ENCODE results near the gene NET1.

The NET1 gene, protein sequence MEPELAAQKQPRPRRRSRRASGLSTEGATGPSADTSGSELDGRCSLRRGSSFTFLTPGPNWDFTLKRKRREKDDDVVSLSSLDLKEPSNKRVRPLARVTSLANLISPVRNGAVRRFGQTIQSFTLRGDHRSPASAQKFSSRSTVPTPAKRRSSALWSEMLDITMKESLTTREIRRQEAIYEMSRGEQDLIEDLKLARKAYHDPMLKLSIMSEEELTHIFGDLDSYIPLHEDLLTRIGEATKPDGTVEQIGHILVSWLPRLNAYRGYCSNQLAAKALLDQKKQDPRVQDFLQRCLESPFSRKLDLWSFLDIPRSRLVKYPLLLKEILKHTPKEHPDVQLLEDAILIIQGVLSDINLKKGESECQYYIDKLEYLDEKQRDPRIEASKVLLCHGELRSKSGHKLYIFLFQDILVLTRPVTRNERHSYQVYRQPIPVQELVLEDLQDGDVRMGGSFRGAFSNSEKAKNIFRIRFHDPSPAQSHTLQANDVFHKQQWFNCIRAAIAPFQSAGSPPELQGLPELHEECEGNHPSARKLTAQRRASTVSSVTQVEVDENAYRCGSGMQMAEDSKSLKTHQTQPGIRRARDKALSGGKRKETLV

DNA sequence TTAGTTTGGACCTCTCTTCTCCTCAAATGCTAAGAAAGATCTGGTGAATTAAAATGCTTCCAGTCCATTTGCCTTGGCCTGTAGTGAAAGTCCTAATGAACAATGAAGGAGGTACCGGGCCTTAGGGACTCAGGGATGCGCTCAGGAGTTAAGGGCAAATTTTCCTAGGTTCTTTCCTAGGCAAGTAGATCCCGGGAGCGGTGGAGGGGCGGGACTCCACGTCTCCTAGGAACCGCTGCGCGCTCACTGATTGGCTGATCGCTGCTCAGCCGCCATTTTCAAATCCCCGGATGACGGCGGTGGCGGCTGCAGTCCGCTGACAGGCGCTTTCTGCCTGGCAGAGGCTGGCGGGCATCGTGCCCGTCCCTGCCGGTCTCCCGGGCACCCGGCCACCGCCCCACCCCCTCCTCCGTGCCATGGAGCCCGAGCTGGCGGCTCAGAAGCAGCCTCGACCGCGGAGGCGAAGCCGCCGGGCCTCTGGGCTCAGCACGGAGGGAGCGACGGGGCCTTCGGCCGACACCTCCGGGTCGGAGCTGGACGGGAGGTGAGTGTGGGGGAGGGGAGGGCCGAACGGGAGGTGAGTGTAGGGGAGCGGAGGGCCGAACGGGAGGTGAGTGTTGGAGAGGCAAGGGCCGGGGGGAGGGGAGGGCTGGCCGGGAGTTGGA is at the start of gene NET1:
Gene NET1 (plus strand): TSS at position 281 of the 665 bp plus-strand sequence. CDS start 136 bp downstream, at position 417.
- Histone ChIP-seq H3K36me3 (ENCODE audit: control insufficient read depth, insufficient read depth, low read length) (no peaks in the 10 kb centered on the region), H3K27me3 (ENCODE audit: control insufficient read depth, insufficient read depth, low read length) (no peaks in the 10 kb centered on the region), H3K9ac (ENCODE audit: low read depth, low read length) (peak within 1 kb of the TSS; percentile 76), H3K4me3 (ENCODE audit: low read depth, low read length) (peak within 1 kb of the TSS; percentile 80), H3K27ac (ENCODE audit: low read depth, low read length) (peak within 1 kb of the TSS; percentile 82), H3K9me3 (ENCODE audit: control insufficient read depth, insufficient read depth, low read length) (peaks cover under 1% of the 10 kb centered on the region; the same call in 1 of the 2 replicates), H3K4me1 (ENCODE audit: control insufficient read depth, insufficient read depth, low read length) (peaks cover 40% of the 10 kb centered on the region)

DNA sequence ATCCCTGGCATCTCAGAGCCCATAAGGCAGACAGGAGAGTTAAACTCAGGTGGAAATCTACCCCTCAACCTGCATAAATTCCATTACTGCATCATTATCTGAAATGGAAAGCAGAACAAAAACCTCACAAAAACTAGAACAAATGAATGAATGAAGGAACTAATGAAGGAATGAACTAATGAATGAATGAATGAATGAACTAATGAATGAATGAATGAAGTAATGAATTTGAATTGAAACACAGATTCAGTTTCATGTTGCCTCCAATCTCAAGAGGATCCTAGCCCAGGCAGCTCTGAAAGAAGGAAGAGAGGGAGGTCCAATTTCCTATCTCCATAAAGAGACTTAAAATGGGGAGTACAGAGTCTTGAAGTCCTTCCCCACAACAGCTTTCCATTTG is 49.5 kb upstream of the NET1 start:
- Histone ChIP-seq H3K9me3 (ENCODE audit: control insufficient read depth, insufficient read depth, low read length) (no peaks in the 10 kb centered on the region), H3K27me3 (ENCODE audit: control insufficient read depth, insufficient read depth, low read length) (no peaks in the 10 kb centered on the region), H3K27ac (ENCODE audit: low read depth, low read length) (no peak overlapping the region), H3K9ac (ENCODE audit: low read depth, low read length) (no peak overlapping the region), H3K4me3 (ENCODE audit: low read depth, low read length) (no peak overlapping the region), H3K4me1 (ENCODE audit: control insufficient read depth, insufficient read depth, low read length) (no peaks in the 10 kb centered on the region), H3K36me3 (ENCODE audit: control insufficient read depth, insufficient read depth, low read length) (no peaks in the 10 kb centered on the region)

DNA sequence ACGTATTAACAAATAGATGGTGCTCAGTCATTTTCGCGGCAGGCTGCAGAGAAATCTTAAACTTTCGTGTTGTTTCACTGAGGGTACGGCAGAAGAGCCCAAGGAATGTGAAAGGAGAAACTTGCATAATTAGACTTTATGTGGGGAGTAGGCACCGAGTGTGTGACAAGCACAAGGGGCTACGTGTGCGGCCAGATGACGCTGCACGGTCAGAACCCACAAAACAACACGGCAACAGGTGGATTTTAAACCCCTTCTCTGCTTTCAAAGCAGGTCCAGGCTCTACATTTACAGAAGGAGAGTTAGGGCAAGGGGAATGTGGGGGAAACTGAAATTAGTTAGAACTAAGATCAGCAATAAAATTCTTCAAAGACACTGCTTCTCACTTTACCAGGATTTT is 48.0 kb upstream of the NET1 start:
- Histone ChIP-seq H3K27me3 (ENCODE audit: control insufficient read depth, insufficient read depth, low read length) (no peaks in the 10 kb centered on the region), H3K4me3 (ENCODE audit: low read depth, low read length) (no peak overlapping the region)

DNA sequence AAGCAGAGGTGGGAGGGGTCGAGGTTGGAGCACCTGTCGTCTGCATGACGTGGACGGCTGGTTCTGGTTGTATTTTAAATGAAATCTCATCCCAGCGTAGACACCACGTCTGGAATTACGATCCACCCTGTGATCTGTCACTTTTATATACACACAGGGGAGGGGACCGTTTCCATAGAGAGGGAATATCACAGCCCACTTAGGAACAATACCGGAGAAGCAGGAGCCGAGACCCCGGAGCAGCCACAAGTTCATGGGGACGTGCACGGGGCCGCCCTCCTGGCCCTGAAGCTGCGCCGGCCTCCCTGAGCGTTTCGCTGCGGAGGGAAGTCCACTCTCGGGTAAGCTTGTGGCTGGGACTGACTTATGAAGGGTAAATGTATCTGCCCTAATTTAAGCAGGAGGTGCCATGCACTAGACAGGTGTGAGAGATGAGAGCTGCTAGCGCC is 47.4 kb upstream of the NET1 start, which contains the start of gene UCN3:
Gene UCN3 (plus strand): TSS at position 77 of the 449 bp plus-strand sequence. CDS start 8,755 bp downstream, outside the sequence.
- H3K4me1 ChIP-seq (ENCODE audit: control insufficient read depth, insufficient read depth, low read length), result no peaks in the 10 kb centered on the region
- no peaks in the 10 kb centered on the region for H3K36me3 ChIP-seq (ENCODE audit: control insufficient read depth, insufficient read depth, low read length)
- no peak within 1 kb of the TSS for H3K9ac ChIP-seq (ENCODE audit: low read depth, low read length)
- no peak within 1 kb of the TSS for H3K27ac ChIP-seq (ENCODE audit: low read depth, low read length)
- no peak within 1 kb of the TSS for H3K4me3 ChIP-seq (ENCODE audit: low read depth, low read length)
- no peaks in the 10 kb centered on the region for H3K27me3 ChIP-seq (ENCODE audit: control insufficient read depth, insufficient read depth, low read length)
- no peaks in the 10 kb centered on the region; the same call in 1 of the 2 replicates for H3K9me3 ChIP-seq (ENCODE audit: control insufficient read depth, insufficient read depth, low read length)

More for the DNA sequence above, 48.0 kb upstream of the NET1 start:
- H3K36me3 ChIP-seq (ENCODE audit: control insufficient read depth, insufficient read depth, low read length), result no peaks in the 10 kb centered on the region
- no peaks in the 10 kb centered on the region for H3K4me1 ChIP-seq (ENCODE audit: control insufficient read depth, insufficient read depth, low read length)
- H3K9ac ChIP-seq (ENCODE audit: low read depth, low read length), result no peak overlapping the region
- no peak overlapping the region for H3K27ac ChIP-seq (ENCODE audit: low read depth, low read length)
- no peaks in the 10 kb centered on the region for H3K9me3 ChIP-seq (ENCODE audit: control insufficient read depth, insufficient read depth, low read length)

DNA sequence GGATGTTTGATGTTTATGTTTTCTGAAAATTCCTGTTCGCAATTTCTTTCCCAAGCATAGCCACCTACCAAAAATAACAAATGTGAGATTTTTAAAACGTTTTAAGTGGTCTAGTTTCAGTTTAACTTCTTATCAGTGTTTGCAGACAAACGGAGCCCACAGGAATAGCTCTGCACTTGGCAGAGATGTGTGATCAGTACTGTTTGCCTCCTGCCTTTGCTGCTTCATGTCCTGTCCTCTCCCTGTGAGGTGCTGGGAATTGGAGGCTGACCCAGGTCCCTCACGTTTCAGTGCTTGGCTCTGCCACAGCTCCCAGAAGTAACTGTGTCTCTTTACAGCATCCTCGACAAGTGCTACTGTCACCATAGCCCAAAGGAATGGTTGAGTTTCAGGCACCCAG is 46.4 kb upstream of the NET1 start:
- H3K27ac ChIP-seq (ENCODE audit: low read depth, low read length), result no peak overlapping the region
- no peaks in the 10 kb centered on the region for H3K27me3 ChIP-seq (ENCODE audit: control insufficient read depth, insufficient read depth, low read length)
- H3K9ac ChIP-seq (ENCODE audit: low read depth, low read length), result no peak overlapping the region
- H3K36me3 ChIP-seq (ENCODE audit: control insufficient read depth, insufficient read depth, low read length), result no peaks in the 10 kb centered on the region
- no peak overlapping the region for H3K4me3 ChIP-seq (ENCODE audit: low read depth, low read length)
- no peaks in the 10 kb centered on the region for H3K4me1 ChIP-seq (ENCODE audit: control insufficient read depth, insufficient read depth, low read length)
- H3K9me3 ChIP-seq (ENCODE audit: control insufficient read depth, insufficient read depth, low read length), result peaks cover 10% of the 10 kb centered on the region

DNA sequence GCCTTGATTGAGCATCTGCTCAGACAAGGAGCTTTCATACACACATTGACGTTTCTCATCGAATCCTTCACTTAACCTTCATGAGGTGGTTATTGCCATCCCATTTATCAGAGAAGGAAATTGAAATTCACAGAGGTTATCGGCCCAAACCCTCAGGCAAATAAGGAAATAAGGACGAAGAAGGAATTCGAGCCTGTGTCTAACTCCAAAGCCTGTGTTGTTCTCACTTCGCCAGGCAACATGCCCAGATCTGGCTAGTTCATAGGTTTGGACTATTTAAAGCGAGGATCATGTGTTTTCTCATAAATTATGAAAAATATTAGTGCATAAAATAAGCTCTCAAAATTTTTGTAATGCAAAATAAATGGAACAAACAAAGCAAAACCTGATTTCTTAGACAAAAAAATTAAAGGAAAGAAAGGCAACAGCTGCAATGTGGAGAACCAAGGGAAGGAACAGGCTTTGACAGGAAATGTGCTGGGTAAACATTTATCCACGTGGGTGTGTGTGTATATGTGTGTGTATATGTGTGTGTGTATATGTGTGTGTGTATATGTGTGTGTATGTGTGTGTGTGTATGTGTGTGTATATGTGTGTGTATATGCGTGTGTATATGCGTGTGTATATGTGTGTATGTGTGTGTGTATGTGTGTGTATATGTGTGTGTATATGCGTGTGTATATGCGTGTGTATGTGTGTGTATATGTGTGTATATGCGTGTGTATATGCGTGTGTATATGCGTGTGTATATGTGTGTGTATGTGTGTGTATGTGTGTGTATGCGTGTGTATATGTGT is 42.8 kb upstream of the NET1 start:
- Histone ChIP-seq H3K4me1 (ENCODE audit: control insufficient read depth, insufficient read depth, low read length) (no peaks in the 10 kb centered on the region), H3K36me3 (ENCODE audit: control insufficient read depth, insufficient read depth, low read length) (no peaks in the 10 kb centered on the region)

DNA sequence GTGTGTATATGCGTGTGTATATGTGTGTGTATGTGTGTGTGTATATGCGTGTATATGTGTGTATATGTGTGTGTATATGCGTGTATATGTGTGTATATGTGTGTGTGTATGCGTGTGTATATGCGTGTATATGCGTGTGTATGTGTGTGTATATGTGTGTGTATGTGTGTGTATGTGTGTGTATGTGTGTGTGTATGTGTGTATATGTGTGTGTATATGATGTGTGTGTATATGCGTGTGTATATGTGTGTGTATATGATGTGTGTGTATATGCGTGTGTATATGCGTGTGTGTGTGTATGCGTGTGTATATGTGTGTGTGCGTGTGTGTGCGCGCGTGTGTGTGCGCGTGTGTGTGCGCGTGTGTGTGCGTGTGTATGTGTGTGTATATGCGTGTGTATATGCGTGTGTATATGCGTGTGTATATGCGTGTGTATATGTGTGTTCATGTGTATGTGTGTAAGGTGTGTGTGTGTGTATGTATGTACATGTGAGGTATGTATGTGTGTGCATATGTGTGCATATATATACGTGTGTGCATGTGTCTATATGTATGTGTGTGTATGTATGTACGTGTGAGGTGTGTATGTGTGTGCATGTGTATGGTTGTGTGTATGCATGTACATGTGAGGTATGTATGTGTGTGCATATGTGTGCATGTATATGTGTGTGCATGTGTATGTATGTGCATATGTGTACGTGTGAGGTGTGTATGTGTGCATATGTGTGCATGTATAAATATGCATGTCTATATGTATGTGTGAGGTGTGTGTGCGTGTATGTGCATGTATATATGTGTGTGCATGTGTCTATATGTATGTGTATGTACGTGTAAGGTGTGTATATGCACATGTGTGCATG is 41.6 kb upstream of the NET1 start:
- no peaks in the 10 kb centered on the region for H3K27me3 ChIP-seq (ENCODE audit: control insufficient read depth, insufficient read depth, low read length)
- H3K4me3 ChIP-seq (ENCODE audit: low read depth, low read length), result peak overlapping the region; percentile 6; the same call in 1 of the 2 replicates
- no peaks in the 10 kb centered on the region for H3K36me3 ChIP-seq (ENCODE audit: control insufficient read depth, insufficient read depth, low read length)
- peaks cover 29% of the 10 kb centered on the region for H3K9me3 ChIP-seq (ENCODE audit: control insufficient read depth, insufficient read depth, low read length)
- no peaks in the 10 kb centered on the region for H3K4me1 ChIP-seq (ENCODE audit: control insufficient read depth, insufficient read depth, low read length)
- no peak overlapping the region for H3K9ac ChIP-seq (ENCODE audit: low read depth, low read length)
- H3K27ac ChIP-seq (ENCODE audit: low read depth, low read length), result no peak overlapping the region

More for the DNA sequence above, 42.8 kb upstream of the NET1 start:
- H3K9ac ChIP-seq (ENCODE audit: low read depth, low read length), result no peak overlapping the region
- peaks cover 27% of the 10 kb centered on the region for H3K9me3 ChIP-seq (ENCODE audit: control insufficient read depth, insufficient read depth, low read length)
- no peak overlapping the region for H3K27ac ChIP-seq (ENCODE audit: low read depth, low read length)
- H3K4me3 ChIP-seq (ENCODE audit: low read depth, low read length), result no peak overlapping the region
- no peaks in the 10 kb centered on the region for H3K27me3 ChIP-seq (ENCODE audit: control insufficient read depth, insufficient read depth, low read length)

DNA sequence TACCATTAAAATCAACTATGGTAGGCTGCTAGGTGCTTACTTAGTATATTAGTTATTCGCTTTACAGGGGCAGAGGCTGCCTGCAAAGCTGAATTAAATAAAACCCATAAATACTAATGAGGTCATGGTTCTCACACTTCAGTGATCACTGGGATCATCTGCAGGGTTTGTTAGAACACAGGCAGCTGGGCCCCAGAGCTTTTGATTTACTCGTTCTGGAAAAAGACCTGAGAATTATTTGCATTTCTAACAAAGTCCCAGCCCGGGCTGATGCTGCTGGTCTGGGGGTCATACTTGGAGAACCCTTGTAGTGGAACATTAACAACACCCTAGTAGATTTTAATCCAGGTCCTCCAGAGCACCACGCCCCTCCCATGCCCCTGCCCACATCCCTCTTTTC is 39.0 kb upstream of the NET1 start:
- Histone ChIP-seq H3K27me3 (ENCODE audit: control insufficient read depth, insufficient read depth, low read length) (no peaks in the 10 kb centered on the region), H3K27ac (ENCODE audit: low read depth, low read length) (no peak overlapping the region), H3K4me3 (ENCODE audit: low read depth, low read length) (no peak overlapping the region), H3K36me3 (ENCODE audit: control insufficient read depth, insufficient read depth, low read length) (no peaks in the 10 kb centered on the region), H3K4me1 (ENCODE audit: control insufficient read depth, insufficient read depth, low read length) (no peaks in the 10 kb centered on the region), H3K9me3 (ENCODE audit: control insufficient read depth, insufficient read depth, low read length) (peaks cover 29% of the 10 kb centered on the region), H3K9ac (ENCODE audit: low read depth, low read length) (no peak overlapping the region)

DNA sequence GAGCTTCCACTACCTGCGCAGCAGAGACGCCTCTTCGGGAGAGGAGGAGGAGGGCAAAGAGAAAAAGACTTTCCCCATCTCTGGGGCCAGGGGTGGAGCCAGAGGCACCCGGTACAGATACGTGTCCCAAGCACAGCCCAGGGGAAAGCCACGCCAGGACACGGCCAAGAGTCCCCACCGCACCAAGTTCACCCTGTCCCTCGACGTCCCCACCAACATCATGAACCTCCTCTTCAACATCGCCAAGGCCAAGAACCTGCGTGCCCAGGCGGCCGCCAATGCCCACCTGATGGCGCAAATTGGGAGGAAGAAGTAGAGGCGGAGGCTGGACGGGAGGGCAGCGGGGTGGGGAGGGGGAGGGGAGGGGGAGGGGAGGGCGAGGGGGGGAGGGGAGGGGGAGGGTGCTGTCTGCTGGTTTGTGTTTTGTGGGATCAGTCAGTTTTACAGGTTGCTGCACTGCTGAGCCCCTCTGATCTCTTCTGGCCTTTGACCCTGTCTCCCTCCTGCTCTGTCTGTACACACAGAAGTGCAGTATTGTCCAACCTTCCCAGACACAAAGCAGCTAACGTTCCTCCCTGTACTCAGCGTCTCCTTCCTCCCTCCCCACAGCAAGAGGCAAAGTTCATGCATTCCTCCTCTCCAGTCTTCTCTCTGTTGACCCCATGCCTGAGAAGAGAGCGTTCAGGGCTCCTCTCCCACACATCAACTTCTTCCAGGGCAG is 38.3 kb upstream of the NET1 start:
- no peaks in the 10 kb centered on the region for H3K27me3 ChIP-seq (ENCODE audit: control insufficient read depth, insufficient read depth, low read length)
- no peaks in the 10 kb centered on the region for H3K4me1 ChIP-seq (ENCODE audit: control insufficient read depth, insufficient read depth, low read length)
- peaks cover 29% of the 10 kb centered on the region for H3K9me3 ChIP-seq (ENCODE audit: control insufficient read depth, insufficient read depth, low read length)
- H3K36me3 ChIP-seq (ENCODE audit: control insufficient read depth, insufficient read depth, low read length), result no peaks in the 10 kb centered on the region
- no peak overlapping the region for H3K4me3 ChIP-seq (ENCODE audit: low read depth, low read length)
- no peak overlapping the region for H3K9ac ChIP-seq (ENCODE audit: low read depth, low read length)
- no peak overlapping the region for H3K27ac ChIP-seq (ENCODE audit: low read depth, low read length)

All from HUES48 (cell line).